SW480 (cell line): ENCODE data around the gene RPL35A.
"Not testable (repeated sequence)": the region's sequence is repeated elsewhere in the genome, so short reads cannot be mapped to it uniquely, and the experiment has no call there.

Experiments used
- DNase-seq: peaks from one replicate; pipeline ENCODE4 v3.0.0-alpha.2; 2016; ENCODE audit warnings: low spot score

Gene RPL35A

DNA sequence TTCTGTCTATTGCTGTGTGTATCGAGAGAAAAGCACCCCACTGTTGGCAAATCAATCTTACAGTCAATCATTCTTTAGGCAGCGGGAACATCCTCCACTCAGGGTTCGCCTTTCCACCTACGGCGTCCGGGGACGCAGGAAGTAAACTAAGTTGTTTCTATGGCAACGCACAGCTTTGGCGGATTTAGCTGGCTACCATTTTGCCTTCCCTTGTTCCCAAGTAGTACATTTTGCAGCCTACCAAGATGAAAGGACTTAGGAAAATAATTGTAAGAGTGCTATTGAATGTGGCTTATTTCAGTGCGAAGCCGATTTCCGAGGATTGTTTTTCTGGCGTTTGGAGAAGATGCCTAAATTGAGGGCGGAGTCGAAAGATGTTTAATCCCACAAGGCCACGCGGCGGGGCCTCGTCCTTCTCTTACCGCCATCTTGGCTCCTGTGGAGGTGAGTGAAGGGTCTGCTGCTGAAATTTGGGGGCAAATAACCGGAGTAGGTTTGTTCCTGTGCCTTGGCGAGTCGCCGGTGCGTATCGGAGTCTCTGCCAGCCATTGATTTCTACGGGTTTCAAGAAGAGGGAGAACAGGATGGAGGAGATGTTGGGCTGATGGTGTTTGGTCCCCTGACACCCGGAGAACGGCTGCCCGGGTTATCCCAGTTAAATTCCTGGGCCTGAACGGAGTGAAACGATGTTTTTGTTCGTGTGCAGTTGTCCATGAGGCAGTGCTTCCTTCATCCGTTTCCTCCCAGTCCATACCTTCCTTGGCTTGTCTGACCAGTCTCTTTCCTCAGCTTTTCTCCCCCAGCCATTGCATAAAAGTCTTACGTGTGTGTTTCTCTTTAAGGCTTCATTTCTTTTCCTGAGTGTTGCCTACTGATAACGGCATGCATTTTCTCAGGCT is at the start of gene RPL35A:
Gene RPL35A, plus strand, starts transcription at position 413 of the 899 bp plus-strand sequence. CDS start 778 bp downstream, outside the sequence.
- DNase-seq = peak; percentile 96

DNA sequence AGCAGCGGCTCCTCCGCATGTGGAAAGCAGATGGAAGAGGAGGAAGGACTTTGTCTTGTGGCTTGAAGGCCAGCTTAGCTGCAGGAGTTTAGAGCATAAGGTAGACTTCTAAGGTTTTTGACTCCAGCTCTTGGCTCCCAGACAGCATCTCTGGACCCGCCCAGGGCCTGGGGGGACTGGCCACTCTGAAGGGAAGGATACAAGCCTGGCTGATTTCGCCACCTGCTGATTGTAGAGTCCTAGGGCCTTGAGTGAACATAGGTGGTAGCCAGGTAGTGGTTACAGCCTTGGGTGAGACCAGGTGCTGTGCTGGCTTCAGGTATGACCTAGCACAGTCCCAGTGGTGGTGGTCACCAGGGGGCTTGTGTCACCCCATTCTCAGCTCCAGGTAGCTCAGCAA is 48.4 kb upstream of the RPL35A start:
- DNase-seq = no peak

DNA sequence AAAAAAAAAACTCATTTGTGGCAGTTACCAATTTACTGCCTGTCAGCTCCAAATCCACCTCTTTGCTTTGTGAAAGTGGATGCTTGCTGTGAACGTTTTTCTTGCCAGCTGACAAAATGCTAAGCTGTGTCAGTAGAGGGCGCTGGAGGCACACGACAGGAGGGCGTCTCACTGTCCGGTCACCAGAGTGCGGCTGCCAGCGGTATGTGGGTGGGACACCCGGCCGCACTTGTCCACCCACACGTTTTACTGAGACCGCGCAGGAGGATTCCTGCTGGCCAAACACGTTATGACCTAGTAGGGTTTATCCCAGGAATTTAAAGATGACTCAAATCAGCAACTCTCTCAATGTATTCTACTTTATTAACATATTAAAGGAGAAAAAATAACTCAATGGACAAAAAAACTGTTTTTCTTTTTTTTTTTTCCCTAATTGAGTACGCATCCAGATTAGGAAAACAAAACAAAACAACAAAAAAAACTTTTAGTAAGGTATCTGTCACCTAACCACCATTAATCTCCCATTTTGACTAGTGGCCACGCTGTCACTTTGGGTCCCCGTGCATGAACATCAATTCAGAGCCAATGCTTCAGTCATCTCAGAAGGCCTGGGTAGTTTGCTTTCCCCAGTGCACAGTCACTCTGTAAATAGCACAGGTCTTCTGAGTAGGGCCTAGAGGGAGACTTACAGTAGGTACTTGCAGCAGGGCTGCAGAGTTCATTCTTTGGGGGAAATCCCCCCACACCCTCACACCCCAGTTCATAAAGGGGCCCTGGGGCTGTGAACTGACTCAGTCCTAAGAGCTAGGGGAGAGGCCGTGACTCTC is 43.8 kb upstream of the RPL35A start:
- DNase-seq = peak; percentile 94

DNA sequence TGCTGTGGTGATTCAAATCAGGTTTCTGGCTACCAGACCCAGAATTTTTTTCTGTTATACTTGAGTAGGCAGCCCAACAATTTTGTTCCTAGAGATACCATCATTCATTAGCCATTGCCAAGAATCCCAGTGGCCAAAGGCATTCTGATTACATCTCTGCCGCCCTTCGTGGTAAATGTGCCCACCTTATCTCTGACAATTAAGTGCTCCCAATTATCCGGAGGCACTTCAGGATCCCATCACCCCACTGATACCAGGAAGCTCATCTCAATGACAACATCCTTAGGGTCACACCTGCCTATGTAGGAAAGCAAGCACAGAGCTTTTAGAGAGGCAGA is 43.2 kb upstream of the RPL35A start:
- DNase-seq = no peak

DNA sequence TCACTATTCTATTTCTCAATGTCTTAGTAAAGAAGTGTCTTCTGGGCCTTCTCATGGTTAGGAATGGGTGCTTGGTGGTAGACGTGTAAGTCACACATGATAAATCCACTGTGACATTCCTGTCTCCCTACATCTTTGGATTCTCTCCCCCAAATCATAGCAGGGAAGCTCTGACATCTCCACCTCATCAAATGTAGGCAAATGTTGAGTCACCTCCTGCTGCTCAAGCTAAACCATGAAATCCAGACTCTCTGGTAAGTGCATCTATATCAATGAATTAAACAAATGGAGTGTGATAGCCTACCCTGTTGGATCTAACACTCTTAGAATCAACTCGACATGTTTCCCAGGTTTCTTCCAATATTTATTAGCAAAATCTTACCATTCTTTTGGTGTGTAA is 42.8 kb upstream of the RPL35A start:
- DNase-seq = no peak

DNA sequence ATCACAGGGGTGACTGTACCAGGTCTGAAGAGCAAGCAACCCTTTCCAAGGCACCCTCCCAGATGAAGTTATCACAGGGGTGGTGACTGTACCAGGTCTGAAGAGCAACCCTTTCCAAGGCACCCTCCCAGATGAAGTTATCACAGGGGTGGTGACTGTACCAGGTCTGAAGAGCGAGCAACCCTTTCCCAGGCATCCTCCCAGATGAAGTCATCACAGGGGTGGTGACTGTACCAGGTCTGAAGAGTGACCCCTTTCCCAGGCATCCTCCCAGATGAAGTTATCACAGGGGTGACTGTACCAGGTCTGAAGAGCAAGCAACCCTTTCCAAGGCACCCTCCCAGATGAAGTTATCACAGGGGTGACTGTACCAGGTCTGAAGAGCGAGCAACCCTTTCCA is 41.4 kb upstream of the RPL35A start:
- DNase-seq = not testable (repeated sequence)

DNA sequence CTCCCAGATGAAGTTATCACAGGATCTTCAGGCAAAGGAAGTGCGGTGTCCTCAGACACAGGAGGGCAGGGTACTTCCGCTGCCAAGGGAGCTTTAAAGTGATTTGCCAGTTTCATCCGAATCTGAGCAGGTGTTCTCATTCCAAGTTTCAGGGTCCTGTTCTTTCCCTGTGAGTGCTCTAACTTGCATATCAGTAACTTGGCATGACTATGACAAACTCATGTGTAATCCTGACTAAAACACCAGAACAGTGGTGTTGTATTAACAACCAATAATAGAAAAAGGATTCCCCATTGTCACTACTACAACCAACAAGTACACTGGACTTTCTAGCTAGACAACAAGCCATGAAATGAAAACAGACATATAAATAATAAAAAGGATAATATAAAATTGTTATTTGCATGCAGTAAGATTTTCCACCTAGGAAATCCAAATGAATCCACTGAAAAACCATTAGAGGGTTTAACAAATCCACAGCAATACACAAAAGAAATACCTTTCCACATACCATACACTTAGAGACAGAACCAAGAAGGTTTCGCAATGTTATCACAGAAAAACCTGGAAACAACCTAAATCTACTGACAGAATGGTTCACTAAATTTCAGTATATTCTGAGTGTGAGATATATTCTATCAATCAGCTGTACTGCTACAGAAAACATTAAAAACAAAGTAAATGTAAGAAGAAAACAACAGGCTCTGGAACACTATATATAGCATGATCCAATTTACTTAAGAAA is 40.9 kb upstream of the RPL35A start:
- no peak for DNase-seq

DNA sequence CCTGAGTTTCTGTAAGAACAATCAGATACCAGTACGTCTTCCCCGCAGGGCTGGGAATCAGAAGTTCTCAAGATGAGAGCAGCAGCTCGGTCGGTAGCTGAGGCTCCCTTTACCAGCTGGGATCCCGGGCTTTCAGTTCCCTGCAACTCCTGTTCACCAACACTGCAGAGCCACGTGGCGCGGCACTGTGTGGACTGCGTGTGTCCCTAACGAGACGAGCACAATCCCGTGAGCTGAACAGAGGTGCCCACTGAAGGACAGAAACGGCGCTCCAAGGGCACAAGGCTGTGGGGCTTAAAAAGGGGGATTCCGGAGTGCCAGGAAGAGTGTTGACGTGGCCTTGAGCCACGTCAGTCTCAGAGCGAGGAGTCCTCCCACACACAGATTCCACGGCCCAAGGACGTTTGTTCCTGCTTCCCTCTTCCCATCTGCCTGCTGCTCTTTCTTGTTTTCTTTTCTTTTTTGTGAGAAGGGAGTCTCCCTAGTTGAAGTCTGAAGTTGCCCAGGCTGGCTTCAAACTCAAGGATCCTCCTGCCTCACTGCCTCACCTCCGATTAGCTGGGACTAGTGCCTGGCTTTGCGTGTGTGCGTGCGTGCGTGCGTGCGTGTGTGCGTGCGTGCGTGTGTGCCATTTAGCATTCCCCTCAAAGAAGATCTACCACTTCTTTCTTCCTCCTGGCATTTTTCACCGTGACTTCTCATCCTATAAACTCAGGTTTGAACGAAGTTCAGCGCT is 37.1 kb upstream of the RPL35A start:
- DNase-seq = no peak

DNA sequence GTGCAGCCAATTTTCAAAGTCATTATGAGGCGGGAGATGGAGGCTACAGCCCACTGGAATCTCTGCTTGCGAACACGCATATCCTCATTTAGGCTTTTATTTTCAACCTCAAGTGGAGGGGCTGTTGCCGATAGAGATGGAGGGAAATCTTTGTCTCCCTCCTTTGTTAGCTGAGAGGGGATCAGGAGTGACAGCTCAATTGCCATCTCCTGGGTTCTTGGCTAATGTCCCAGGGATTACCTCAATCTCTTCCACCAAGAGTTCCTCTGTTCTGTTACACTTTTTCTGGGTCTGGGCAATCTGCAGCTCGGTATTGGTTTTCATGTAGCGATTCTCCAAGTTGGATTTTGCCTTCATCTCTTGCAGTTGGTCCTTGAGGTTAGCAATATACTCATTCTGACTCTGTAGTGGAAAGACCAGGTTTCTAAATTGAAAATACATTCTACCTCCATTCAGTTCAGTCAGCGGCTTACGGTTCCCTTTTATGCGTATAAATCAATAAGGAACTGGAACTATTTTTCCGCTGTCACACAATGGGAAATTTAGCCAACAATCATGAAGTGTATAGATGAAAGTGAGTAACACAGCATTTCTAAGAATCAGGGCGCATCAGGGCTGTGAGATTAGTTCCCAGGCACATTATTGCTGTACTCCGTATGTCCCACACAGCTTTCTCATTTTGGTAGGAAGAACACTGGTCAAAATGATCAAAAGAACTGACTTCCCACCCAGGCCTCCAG is 36.2 kb upstream of the RPL35A start:
- DNase-seq = no peak

DNA sequence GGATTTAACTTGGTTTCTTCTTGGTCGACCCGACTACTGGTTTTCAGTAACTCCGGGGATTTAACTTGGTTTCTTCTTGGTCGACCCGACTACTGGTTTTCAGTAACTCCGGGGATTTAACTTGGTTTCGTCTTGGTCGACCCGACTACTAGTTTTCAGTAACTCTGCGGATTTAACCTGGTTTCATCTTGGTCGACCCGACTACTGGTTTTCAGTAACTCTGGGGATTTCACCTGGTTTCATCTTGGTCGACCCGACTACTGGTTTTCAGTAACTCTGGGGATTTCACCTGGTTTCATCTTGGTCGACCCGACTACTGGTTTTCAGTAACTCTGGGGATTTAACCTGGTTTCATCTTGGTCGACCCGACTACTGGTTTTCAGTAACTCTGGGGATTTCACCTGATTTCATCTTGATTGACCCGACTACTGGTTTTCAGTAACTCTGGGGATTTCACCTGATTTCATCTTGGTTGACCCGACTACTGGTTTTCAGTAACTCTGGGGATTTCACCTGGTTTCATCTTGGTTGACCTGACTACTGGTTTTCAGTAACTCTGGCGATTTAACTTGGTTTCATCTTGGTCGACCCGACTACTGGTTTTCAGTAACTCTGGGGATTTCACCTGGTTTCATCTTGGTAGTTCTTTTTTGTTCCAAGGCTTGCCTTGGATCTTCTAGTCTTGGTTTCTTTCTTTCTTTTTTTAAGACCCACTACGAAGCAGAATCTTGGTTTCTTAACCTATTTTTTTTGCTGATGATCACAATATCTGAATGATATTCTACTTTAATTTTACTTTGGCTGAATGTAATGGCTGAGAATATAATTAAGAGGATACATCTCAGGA is 28.3 kb upstream of the RPL35A start:
- DNase-seq = not testable (repeated sequence)

DNA sequence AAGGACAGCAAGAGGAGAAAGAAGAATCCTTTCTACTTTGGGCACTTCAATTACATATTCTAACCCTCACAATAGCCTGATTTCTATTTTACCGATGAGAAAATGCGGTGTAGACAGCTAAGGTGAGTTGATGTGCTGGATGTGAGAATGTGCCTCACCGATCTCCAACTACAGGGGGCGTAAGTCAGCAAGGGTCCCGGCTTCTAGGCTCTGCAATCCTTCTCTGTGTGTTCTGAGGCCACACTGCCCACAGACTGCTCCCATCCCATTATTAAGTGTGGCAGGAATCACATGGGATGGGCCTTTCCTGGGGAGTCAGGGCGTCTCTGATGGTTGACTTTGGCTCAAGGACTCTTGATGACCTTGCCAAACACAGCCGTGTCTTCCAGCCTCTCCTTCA is 23.6 kb upstream of the RPL35A start:
- DNase-seq = no peak

DNA sequence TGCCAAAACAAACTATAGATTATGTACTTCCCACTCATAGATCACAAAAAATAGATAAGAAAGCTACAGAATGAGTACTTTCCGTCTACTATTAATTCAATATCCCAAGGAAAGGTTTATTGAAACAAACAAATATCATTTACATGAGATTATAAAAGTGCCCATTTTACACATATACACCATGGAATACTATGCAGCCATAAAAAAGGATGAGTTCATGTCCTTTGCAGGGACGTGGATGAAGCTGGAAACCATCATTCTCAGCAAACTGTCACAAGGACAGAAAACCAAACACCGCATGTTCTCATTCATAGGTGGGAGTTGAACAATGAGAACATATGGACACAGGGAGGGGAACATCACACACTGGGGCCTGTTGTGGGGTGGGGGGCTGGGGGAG is 22.4 kb upstream of the RPL35A start:
- not testable (repeated sequence) for DNase-seq

DNA sequence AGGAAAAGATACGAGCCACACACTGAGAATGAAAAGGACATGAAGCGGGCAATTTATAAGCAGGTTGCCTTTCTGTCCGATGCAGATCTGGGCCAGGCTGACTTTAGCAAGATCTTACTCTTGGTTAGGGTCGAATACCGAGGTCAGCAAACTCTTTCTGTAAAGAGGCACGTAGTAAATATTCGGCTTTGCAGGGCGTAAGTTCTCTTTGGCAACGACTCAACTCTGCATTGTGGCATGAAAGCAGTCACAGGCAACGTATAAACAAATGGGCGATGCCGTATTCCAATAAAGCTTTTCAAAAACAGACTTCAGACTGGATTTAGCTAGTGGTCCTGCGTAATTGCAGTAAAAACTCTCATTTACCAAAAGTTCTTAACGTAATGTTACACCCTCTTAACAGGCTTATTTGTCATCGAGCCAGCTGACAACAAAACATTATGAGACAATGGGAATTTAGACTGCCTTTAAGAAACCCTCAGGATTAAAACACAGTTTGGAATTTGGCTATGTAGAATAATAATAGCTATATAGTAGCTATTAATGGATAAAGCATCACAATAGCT is 13.1 kb upstream of the RPL35A start:
- no peak for DNase-seq

DNA sequence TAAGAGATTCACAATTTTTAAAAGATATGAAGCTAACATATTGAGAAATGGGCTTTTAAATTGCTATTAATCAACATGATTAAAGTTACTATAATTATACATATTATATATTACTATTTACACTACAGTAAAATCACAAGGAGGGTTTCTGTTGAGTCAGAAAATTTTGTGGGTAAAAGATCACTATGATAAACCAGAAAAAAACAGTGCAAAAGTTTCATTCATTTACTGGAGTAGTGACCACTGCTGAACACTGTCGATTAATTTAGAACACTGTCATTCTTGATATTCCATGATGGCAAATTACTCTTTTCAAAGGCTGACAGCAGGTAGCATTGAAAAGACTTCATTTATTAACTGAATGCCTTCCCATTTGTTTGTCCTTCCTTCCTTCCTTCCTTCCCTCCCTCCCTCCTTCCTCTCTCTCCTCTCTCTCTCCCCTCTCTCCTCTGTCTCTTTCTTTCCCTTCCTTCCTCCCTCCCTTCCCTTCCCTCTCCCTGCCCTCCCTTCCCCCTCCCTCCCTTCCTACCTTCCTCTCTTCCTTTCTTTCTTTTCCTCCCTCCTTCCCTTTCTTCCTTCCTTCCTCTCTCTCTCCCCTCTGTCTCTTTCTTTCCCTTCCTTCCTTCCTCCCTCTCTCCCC is 9.1 kb upstream of the RPL35A start:
- no peak for DNase-seq

DNA sequence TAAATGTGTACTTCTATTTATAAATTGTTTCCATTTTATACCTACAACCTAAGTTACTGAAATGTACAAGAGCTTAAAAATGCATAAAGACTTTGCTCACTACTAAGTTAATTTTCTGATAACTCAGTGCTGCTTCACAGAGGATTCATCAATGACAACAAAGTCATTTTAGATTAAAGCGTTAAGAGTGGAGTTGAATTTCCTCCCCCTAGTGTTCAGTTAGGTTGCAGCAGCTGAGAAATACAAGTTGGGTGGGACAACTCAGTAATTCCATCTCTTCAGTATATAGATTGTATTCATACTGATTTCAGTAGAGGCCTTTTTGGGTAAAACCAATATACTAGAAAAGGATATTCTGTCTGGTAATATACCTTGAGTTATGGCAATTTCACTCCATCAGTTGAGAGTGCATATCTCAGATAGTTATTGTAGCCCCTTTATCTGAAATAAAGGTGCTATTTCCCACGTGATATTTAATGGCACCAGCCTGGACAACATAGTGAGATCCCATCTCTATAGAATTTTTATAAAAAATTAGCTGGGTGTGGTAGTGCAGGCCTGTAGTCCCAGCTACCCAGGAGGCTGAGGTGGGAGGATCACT is 6.9 kb upstream of the RPL35A start:
- peak; percentile 61 for DNase-seq

DNA sequence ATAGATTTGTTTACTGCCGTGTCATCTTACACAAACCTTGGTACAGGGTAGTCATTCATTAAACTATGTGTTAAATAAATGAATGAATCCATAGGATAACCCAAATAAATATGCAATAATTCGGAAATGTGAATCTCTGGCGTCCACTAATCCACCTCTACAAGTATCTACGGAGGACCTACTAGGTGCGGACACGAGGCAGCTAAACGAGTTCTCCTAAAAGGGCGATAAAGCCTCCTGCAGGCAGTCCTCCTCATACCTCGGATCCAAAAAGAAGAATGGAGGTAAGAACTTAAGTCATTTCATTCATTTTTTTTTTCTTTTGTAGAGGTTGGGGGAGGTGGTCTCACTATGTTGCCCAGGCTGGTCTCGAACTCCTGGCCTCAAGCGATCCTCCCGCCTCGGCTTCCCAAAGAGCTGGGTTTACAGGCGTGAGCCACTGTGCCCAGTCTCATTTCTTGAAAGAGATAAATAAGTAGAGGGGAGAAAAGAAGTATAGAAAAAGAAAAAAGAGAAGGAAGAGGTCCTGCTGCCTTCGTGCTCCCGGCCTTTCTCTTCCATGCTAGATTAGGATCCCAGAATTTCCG is 706 bp upstream of the RPL35A start:
- DNase-seq = no peak

DNA sequence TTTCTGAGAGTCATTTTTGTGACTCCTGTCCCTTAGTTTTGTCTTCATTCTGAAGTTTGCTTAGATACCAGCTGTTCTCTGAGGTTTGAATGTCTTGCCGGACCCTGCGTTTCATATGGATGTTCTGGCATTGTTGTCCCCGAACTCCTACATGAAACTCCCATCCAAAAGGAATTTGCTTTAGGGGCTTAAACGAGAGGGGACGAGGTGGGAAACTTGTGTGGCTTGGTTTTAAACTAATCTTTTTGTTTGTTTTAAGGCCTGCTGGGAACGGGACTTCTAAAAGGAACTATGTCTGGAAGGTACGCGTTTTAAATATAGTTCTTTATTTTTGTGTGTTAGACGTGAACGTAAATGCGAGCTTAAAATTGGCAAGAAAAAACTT is 679 bp downstream of the RPL35A start:
- DNase-seq = no peak

DNA sequence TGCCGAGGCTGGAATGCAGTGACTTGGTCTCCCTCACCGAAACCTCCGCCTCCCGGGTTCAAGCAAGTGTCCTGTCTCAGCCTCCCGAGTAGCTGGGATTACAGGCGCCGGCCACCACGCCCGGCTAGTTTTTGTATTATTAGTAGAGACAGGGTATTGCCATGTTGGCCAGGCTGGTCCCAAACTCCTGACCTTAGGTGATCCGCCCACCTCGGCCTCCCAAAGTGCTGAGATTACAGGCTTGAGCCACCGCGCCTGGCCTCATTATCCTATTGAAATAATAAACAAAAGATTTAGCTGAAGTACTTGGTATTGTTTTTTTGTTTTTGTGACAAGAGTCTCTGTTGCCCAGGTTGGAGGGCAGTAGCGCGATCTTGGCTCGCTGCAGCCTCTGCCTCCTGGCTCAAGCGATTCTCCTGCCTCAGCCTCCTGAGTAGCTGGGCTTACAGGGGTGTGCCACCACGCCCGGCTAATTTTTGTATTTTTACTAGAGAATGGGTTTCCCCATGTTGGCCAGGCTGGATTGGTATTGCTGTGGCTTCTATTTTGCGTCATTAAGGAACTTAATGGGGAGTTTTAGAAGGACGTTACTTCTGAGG is 1.5 kb downstream of the RPL35A start:
- no peak for DNase-seq
